Fibroblast of lung (primary cell): Measurements from ENCODE around the gene DENND2D.

Experiments used
- EZH2 ChIP-seq: IDR thresholded peaks from 2 replicates; pipeline ENCODE4 v1.5.1; 2012; ENCODE audit warnings: low read length, control low read depth, mild to moderate bottlenecking; ENCODE audit errors: missing control alignments
- TF ChIP-seq, protein P1 (sequence below), 2 donors: IDR thresholded peaks in 1 of 2; conservative IDR thresholded peaks in 1 of 2; 1 replicate in 1 of 2; 2 replicates in 1 of 2; pipeline ENCODE4 v1.5.1; 2011 to 2012; ENCODE audit warnings: low read length in 2 of 2, control low read depth in 1 of 2, inconsistent platforms in 1 of 2, low read depth in 1 of 2, mild to moderate bottlenecking in 1 of 2

DNA sequence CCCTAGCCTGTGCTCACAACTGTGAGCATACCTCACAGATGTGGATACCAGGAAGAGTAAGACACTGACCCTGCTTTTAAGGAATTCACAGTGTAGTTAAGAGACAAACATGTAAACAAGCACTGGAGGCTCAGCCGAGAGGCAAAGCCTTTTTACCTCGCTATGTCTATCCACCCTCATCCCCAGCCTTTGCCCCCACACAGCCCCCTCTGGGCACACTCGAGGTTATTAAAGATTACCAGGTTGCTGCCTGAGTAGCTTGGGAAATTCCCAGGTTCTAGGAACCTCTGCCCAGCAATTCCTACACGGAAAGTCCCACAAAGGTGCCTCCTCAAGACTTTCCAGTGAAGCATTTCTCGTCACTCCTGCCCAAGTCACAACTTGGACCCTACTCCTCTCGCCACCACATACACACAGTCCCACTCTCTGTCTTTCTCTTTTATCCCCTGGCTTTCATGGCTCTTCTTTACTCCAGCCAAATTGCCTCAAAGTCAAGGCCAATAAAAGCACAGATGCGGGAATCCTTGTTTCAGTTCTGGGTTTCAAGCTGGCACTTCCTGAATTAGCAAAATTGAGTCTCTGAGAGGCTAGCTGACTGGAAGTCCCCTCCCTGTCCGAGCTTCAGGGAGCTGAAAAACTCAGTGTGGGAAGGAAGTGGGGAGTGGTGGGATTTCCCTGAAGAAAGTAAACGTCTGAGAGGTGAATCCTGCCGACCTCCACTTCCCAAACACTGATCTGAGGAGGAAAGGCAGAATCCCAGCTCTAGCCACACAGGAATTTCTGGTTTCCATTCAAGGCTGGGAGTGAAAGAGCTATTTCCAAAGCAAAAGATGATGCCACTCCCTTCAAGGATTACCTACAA lies 7.6 kb downstream of the DENND2D start:
- TF ChIP-seq, protein P1, sequence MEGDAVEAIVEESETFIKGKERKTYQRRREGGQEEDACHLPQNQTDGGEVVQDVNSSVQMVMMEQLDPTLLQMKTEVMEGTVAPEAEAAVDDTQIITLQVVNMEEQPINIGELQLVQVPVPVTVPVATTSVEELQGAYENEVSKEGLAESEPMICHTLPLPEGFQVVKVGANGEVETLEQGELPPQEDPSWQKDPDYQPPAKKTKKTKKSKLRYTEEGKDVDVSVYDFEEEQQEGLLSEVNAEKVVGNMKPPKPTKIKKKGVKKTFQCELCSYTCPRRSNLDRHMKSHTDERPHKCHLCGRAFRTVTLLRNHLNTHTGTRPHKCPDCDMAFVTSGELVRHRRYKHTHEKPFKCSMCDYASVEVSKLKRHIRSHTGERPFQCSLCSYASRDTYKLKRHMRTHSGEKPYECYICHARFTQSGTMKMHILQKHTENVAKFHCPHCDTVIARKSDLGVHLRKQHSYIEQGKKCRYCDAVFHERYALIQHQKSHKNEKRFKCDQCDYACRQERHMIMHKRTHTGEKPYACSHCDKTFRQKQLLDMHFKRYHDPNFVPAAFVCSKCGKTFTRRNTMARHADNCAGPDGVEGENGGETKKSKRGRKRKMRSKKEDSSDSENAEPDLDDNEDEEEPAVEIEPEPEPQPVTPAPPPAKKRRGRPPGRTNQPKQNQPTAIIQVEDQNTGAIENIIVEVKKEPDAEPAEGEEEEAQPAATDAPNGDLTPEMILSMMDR (conservative IDR thresholded peaks at IDR 0.05 in 1 of 2, IDR thresholded peaks at IDR 0.05 in 1 of 2; ENCODE audit: low read depth in 1 of 2, low read length in 2 of 2) = no peak
- no peak for TF ChIP-seq EZH2
